ENCODE data around the gene RIMBP2. TPM values are rescaled to one million over a fixed set of nuclear protein-coding genes. Genes with fewer than 3 reads are reported as not detected.

Gene RIMBP2
- total and polyA plus RNA-seq, 7 experiments from 2014 or later, result 0.05 TPM; not detected in 6

GRCh38 chr12:130461839-130462557, 254.1 kb downstream of the RIMBP2 start:
- no peak overlapping the region for H3K4me3 Mint-ChIP-seq
- no peaks in the 10 kb centered on the region for H3K4me1 Mint-ChIP-seq
- H3K36me3 ChIP-seq (ENCODE audit: control insufficient read depth in 2 of 3, insufficient read depth in 3 of 3, low read length in 3 of 3), result no peaks in the 10 kb centered on the region
- POLR2A ChIA-PET, result no interaction called here
- no peak overlapping the region for H3K4me3 ChIP-seq (ENCODE audit: low read length)
- intact Hi-C loops (cut with micrococcal nuclease), result no loop called here
- peaks cover 0 to 5% (median 0%) of the 10 kb centered on the region in 5 donors for H3K27me3 Mint-ChIP-seq
- CTCF ChIA-PET, result no interaction called here
- no peaks in the 10 kb centered on the region for H3K9me3 ChIP-seq (ENCODE audit: control insufficient read depth in 2 of 3, low read length in 3 of 3)
- no peak overlapping the region for H3K27ac Mint-ChIP-seq
- no peak overlapping the region for H3K27ac ChIP-seq (ENCODE audit: low read depth, low read length)
- ATAC-seq, result no peak
- no peaks in the 10 kb centered on the region for H3K36me3 Mint-ChIP-seq
- no peaks in the 10 kb centered on the region for H3K4me1 ChIP-seq (ENCODE audit: control insufficient read depth in 2 of 2, insufficient read depth in 2 of 2, low read length in 2 of 2)
- no peak for DNase-seq
- no peaks in the 10 kb centered on the region for H3K27me3 ChIP-seq (ENCODE audit: control insufficient read depth in 2 of 2, insufficient read depth in 2 of 2, low read length in 2 of 2)
- H3K9me3 Mint-ChIP-seq, result peaks cover 0 to 5% (median 2%) of the 10 kb centered on the region in 11 donors

- Histone ChIP-seq H3K4me3 (ENCODE audit: low read length) (no peak overlapping the region), H3K27ac (ENCODE audit: low read depth, low read length) (no peak overlapping the region), H3K9me3 (ENCODE audit: control insufficient read depth in 2 of 3, low read length in 3 of 3) (no peaks in the 10 kb centered on the region), H3K27me3 (ENCODE audit: control insufficient read depth in 2 of 2, insufficient read depth in 2 of 2, low read length in 2 of 2) (no peaks in the 10 kb centered on the region), H3K36me3 (ENCODE audit: control insufficient read depth in 2 of 3, insufficient read depth in 3 of 3, low read length in 3 of 3) (no peaks in the 10 kb centered on the region), H3K4me1 (ENCODE audit: control insufficient read depth in 2 of 2, insufficient read depth in 2 of 2, low read length in 2 of 2) (no peaks in the 10 kb centered on the region)
- Mint-ChIP-seq H3K4me3 (no peak overlapping the region), H3K4me1 (no peaks in the 10 kb centered on the region), H3K27ac (no peak overlapping the region), H3K27me3 (peaks cover 0 to 5% (median 0%) of the 10 kb centered on the region in 5 donors), H3K9me3 (peaks cover 0 to 4% (median 0%) of the 10 kb centered on the region in 11 donors), H3K36me3 (no peaks in the 10 kb centered on the region)
- ChIA-PET POLR2A (no interaction called here), CTCF (no interaction called here)
- DNase-seq, result no peak
- intact Hi-C loops (cut with micrococcal nuclease), result no loop called here
- no peak for ATAC-seq
Observed at GRCh38 chr12:130461447-130461815, 254.7 kb downstream of the RIMBP2 start.

DNA sequence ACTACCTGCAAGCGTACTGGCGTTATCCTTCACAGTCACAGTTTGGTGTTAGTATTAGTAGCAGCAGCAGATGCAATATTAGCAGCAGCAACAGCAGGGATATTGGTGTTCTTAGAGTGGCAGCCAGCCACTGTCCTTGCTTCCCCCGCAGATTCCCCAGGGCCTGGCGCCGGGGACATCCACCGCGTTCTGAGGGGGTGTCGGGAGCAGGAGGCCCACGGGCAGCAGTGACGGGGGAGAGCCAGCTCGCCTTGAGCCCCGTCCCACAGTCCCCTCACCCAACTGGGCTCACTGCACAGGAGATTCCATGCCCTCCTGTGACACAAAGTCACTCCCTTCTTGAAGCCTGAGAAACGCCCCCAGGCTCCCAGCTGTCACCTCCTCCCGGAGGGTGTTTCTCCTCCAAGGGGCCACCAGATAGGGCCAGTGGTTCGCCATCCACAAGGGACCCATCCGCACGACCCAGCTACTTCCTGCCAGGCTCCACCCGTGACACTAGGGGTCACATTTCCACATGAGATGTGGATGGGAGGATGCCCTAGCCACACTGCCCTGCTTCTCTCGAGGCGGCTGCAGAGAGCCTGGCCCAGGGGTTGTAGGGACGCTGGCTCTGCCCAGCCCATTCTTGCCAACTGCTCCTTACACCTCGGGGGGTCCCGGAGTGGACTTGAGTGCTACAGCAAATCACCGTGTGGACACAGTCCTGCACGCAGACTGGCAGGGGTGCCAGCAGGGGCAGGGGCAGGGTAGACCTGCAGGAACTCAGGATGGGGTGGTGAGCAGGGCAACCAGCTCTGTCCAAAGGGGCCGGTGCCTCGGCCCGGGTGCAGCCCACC, 255.3 kb downstream of the RIMBP2 start:
- no peak for ATAC-seq
- no peaks in the 10 kb centered on the region for H3K4me1 ChIP-seq (ENCODE audit: control insufficient read depth in 2 of 2, insufficient read depth in 2 of 2, low read length in 2 of 2)
- H3K4me3 Mint-ChIP-seq, result no peak overlapping the region
- peaks cover 0 to 5% (median 0%) of the 10 kb centered on the region in 5 donors for H3K27me3 Mint-ChIP-seq
- no peaks in the 10 kb centered on the region for H3K36me3 ChIP-seq (ENCODE audit: control insufficient read depth in 2 of 3, insufficient read depth in 3 of 3, low read length in 3 of 3)
- no peak for DNase-seq
- H3K27ac Mint-ChIP-seq, result no peak overlapping the region
- H3K4me3 ChIP-seq (ENCODE audit: low read length), result no peak overlapping the region
- no peak overlapping the region for H3K27ac ChIP-seq (ENCODE audit: low read depth, low read length)
- peaks cover 0 to 4% (median 0%) of the 10 kb centered on the region in 11 donors for H3K9me3 Mint-ChIP-seq
- H3K36me3 Mint-ChIP-seq, result no peaks in the 10 kb centered on the region
- ChIA-PET POLR2A (no interaction called here), CTCF (no interaction called here)
- intact Hi-C loops (cut with micrococcal nuclease), result no loop called here
- H3K27me3 ChIP-seq (ENCODE audit: control insufficient read depth in 2 of 2, insufficient read depth in 2 of 2, low read length in 2 of 2), result no peaks in the 10 kb centered on the region
- H3K9me3 ChIP-seq (ENCODE audit: control insufficient read depth in 2 of 3, low read length in 3 of 3), result no peaks in the 10 kb centered on the region
- no peaks in the 10 kb centered on the region for H3K4me1 Mint-ChIP-seq

- POLR2A ChIA-PET, result no interaction called here
- Histone ChIP-seq H3K9me3 (ENCODE audit: control insufficient read depth in 2 of 3, low read length in 3 of 3) (no peaks in the 10 kb centered on the region), H3K36me3 (ENCODE audit: control insufficient read depth in 2 of 3, insufficient read depth in 3 of 3, low read length in 3 of 3) (no peaks in the 10 kb centered on the region), H3K27me3 (ENCODE audit: control insufficient read depth in 2 of 2, insufficient read depth in 2 of 2, low read length in 2 of 2) (no peaks in the 10 kb centered on the region), H3K4me1 (ENCODE audit: control insufficient read depth in 2 of 2, insufficient read depth in 2 of 2, low read length in 2 of 2) (no peaks in the 10 kb centered on the region), H3K4me3 (ENCODE audit: low read length) (no peak overlapping the region), H3K27ac (ENCODE audit: low read depth, low read length) (no peak overlapping the region)
- peaks cover 0 to 4% (median 0%) of the 10 kb centered on the region in 11 donors for H3K9me3 Mint-ChIP-seq
- CTCF ChIA-PET, result no interaction called here
- H3K27ac Mint-ChIP-seq, result no peak overlapping the region
- no peak for DNase-seq
- H3K36me3 Mint-ChIP-seq, result no peaks in the 10 kb centered on the region
- no peak for ATAC-seq
- intact Hi-C loops (cut with micrococcal nuclease), result no loop called here
- H3K4me3 Mint-ChIP-seq, result no peak overlapping the region
- H3K4me1 Mint-ChIP-seq, result no peaks in the 10 kb centered on the region
- H3K27me3 Mint-ChIP-seq, result peaks cover 0 to 5% (median 0%) of the 10 kb centered on the region in 5 donors
Observed at GRCh38 chr12:130459916-130460315, 256.2 kb downstream of the RIMBP2 start.

GRCh38 chr12:130458341-130458740, 257.8 kb downstream of the RIMBP2 start:
- H3K36me3 Mint-ChIP-seq, result no peaks in the 10 kb centered on the region
- Histone ChIP-seq H3K9me3 (ENCODE audit: control insufficient read depth in 2 of 3, low read length in 3 of 3) (no peaks in the 10 kb centered on the region), H3K36me3 (ENCODE audit: control insufficient read depth in 2 of 3, insufficient read depth in 3 of 3, low read length in 3 of 3) (no peaks in the 10 kb centered on the region), H3K27me3 (ENCODE audit: control insufficient read depth in 2 of 2, insufficient read depth in 2 of 2, low read length in 2 of 2) (no peaks in the 10 kb centered on the region), H3K4me3 (ENCODE audit: low read length) (no peak overlapping the region), H3K27ac (ENCODE audit: low read depth, low read length) (no peak overlapping the region), H3K4me1 (ENCODE audit: control insufficient read depth in 2 of 2, insufficient read depth in 2 of 2, low read length in 2 of 2) (no peaks in the 10 kb centered on the region)
- H3K4me1 Mint-ChIP-seq, result no peaks in the 10 kb centered on the region
- H3K9me3 Mint-ChIP-seq, result peaks cover 0 to 2% (median 0%) of the 10 kb centered on the region in 11 donors
- ChIA-PET POLR2A (no interaction called here), CTCF (no interaction called here)
- H3K27me3 Mint-ChIP-seq, result peaks cover 0 to 5% (median 0%) of the 10 kb centered on the region in 5 donors
- intact Hi-C loops (cut with micrococcal nuclease), result no loop called here
- DNase-seq (no peak), ATAC-seq (no peak)
- no peak overlapping the region for H3K4me3 Mint-ChIP-seq
- no peak overlapping the region for H3K27ac Mint-ChIP-seq

- ATAC-seq (no peak), DNase-seq (no peak)
- ChIA-PET POLR2A (no interaction called here), CTCF (no interaction called here)
- H3K4me1 Mint-ChIP-seq, result no peaks in the 10 kb centered on the region
- Histone ChIP-seq H3K27ac (ENCODE audit: low read depth, low read length) (no peak overlapping the region), H3K4me1 (ENCODE audit: control insufficient read depth in 2 of 2, insufficient read depth in 2 of 2, low read length in 2 of 2) (no peaks in the 10 kb centered on the region), H3K36me3 (ENCODE audit: control insufficient read depth in 2 of 3, insufficient read depth in 3 of 3, low read length in 3 of 3) (no peaks in the 10 kb centered on the region), H3K27me3 (ENCODE audit: control insufficient read depth in 2 of 2, insufficient read depth in 2 of 2, low read length in 2 of 2) (no peaks in the 10 kb centered on the region), H3K4me3 (ENCODE audit: low read length) (no peak overlapping the region), H3K9me3 (ENCODE audit: control insufficient read depth in 2 of 3, low read length in 3 of 3) (no peaks in the 10 kb centered on the region)
- H3K9me3 Mint-ChIP-seq, result peaks cover 0 to 2% (median 0%) of the 10 kb centered on the region in 11 donors
- no peak overlapping the region for H3K27ac Mint-ChIP-seq
- intact Hi-C loops (cut with micrococcal nuclease), result no loop called here
- H3K36me3 Mint-ChIP-seq, result no peaks in the 10 kb centered on the region
- peaks cover 0 to 5% (median 0%) of the 10 kb centered on the region in 5 donors for H3K27me3 Mint-ChIP-seq
- no peak overlapping the region for H3K4me3 Mint-ChIP-seq
Observed at GRCh38 chr12:130457215-130457614, 258.9 kb downstream of the RIMBP2 start.

All from naive thymus-derived CD4-positive, alpha-beta T cell (primary cell).